SKM-1 (cell line): ENCODE data around the gene CHP1.
"Not testable (repeated sequence)": the region's sequence is repeated elsewhere in the genome, so short reads cannot be mapped to it uniquely, and the experiment has no call there.

Source experiments
- DNase-seq: peaks from one replicate; lab custom pipeline; 2025; ENCODE audit not compliant: unreplicated experiment; lab: John Stamatoyannopoulos, UW

The CHP1 gene

GRCh38 chr15:41289953-41290352 lies 58.9 kb downstream of the CHP1 start:
- no peak for DNase-seq

- DNase-seq: peak; percentile 67
Observed at GRCh38 chr15:41291065-41291631, 60.1 kb downstream of the CHP1 start.

- no peak for DNase-seq
Observed at GRCh38 chr15:41292521-41292920, 61.5 kb downstream of the CHP1 start.

GRCh38 chr15:41301139-41301538 lies 70.1 kb downstream of the CHP1 start:
- not testable (repeated sequence) for DNase-seq

- DNase-seq: no peak
Observed at GRCh38 chr15:41301587-41301986, 70.5 kb downstream of the CHP1 start.

- DNase-seq: no peak
Observed at GRCh38 chr15:41304149-41304770, 73.2 kb downstream of the CHP1 start.

- DNase-seq: no peak
Observed at GRCh38 chr15:41307679-41308078, 76.6 kb downstream of the CHP1 start.

GRCh38 chr15:41309226-41309905 lies 78.3 kb downstream of the CHP1 start:
- no peak for DNase-seq

- DNase-seq: not testable (repeated sequence)
Observed at GRCh38 chr15:41320805-41321330, 89.8 kb downstream of the CHP1 start.

GRCh38 chr15:41323611-41324010 lies 92.5 kb downstream of the CHP1 start:
- DNase-seq: no peak

GRCh38 chr15:41331281-41331680 lies 100.2 kb downstream of the CHP1 start:
- no peak for DNase-seq
